ENCODE results near the gene CELA2A. TPM values are rescaled to one million over a fixed set of nuclear protein-coding genes. Genes with fewer than 3 reads are reported as not detected.

The CELA2A gene
- total RNA-seq, 2 experiments from 2014 or later = not detected

GRCh38 chr1:15430787-15431570 lies 25.6 kb upstream of the CELA2A start:
- BruUV-seq (replicated peaks) = no TSS peak
- Histone ChIP-seq H3K4me1 (ENCODE audit: insufficient read depth, low read length, poor library complexity, severe bottlenecking) (no peaks in the 10 kb centered on the region), H3K4me3 (ENCODE audit: low read depth, low read length, poor library complexity, severe bottlenecking) (no peak overlapping the region), H4K20me1 (ENCODE audit: insufficient read depth, low read length) (no peaks in the 10 kb centered on the region), H3K27ac (ENCODE audit: low read depth, low read length, poor library complexity, severe bottlenecking) (no peak overlapping the region), H3K79me2 (ENCODE audit: insufficient read depth, low read depth, low read length) (no peaks in the 10 kb centered on the region), H2AFZ (ENCODE audit: low read length) (no peak overlapping the region), H3K9me3 (ENCODE audit: low read length) (no peaks in the 10 kb centered on the region), H3K9me2 (ENCODE audit: insufficient read depth, low read length) (no peaks in the 10 kb centered on the region), H3K36me3 (ENCODE audit: insufficient read depth, low read length) (peaks cover 10% of the 10 kb centered on the region; the same call in 1 of the 2 replicates), H3K4me2 (ENCODE audit: low read length) (no peak overlapping the region)
- POLR2A ChIA-PET = interaction anchor here (1.1 kb wide), 1 partner anchor 107 kb away, joined by 3 read pairs; no protein-coding TSS in a partner anchor
- CTCF ChIA-PET (ENCODE audit: unreplicated experiment) = no interaction called here
- intact Hi-C loops (cut with micrococcal nuclease; ENCODE audit: unreplicated experiment) = loop anchor here (1.0 to 5.0 kb wide), 2 partner anchors 108 to 311 kb away; partner anchors contain the start of gene TMEM82
- DNase-seq (ENCODE audit: low spot score) = peak; percentile 55
- TF ChIP-seq EZH2phosphoT487 (IDR thresholded peaks at IDR 0.05; ENCODE audit: borderline replicate concordance, low read depth, low read length) = no peak
- TF ChIP-seq, protein P1, sequence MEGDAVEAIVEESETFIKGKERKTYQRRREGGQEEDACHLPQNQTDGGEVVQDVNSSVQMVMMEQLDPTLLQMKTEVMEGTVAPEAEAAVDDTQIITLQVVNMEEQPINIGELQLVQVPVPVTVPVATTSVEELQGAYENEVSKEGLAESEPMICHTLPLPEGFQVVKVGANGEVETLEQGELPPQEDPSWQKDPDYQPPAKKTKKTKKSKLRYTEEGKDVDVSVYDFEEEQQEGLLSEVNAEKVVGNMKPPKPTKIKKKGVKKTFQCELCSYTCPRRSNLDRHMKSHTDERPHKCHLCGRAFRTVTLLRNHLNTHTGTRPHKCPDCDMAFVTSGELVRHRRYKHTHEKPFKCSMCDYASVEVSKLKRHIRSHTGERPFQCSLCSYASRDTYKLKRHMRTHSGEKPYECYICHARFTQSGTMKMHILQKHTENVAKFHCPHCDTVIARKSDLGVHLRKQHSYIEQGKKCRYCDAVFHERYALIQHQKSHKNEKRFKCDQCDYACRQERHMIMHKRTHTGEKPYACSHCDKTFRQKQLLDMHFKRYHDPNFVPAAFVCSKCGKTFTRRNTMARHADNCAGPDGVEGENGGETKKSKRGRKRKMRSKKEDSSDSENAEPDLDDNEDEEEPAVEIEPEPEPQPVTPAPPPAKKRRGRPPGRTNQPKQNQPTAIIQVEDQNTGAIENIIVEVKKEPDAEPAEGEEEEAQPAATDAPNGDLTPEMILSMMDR (conservative IDR thresholded peaks at IDR 0.05; ENCODE audit: low read length) = peak; percentile 96

- Histone ChIP-seq H3K79me2 (ENCODE audit: insufficient read depth, low read depth, low read length) (no peaks in the 10 kb centered on the region), H3K4me2 (ENCODE audit: low read length) (no peak overlapping the region), H4K20me1 (ENCODE audit: insufficient read depth, low read length) (no peaks in the 10 kb centered on the region), H3K4me1 (ENCODE audit: insufficient read depth, low read length, poor library complexity, severe bottlenecking) (no peaks in the 10 kb centered on the region), H3K9me2 (ENCODE audit: insufficient read depth, low read length) (no peaks in the 10 kb centered on the region), H3K9me3 (ENCODE audit: low read length) (no peaks in the 10 kb centered on the region), H3K36me3 (ENCODE audit: insufficient read depth, low read length) (peaks cover 10% of the 10 kb centered on the region; the same call in 1 of the 2 replicates), H3K4me3 (ENCODE audit: low read depth, low read length, poor library complexity, severe bottlenecking) (no peak overlapping the region), H2AFZ (ENCODE audit: low read length) (no peak overlapping the region), H3K27ac (ENCODE audit: low read depth, low read length, poor library complexity, severe bottlenecking) (no peak overlapping the region)
- ChIA-PET CTCF (ENCODE audit: unreplicated experiment) (no interaction called here), POLR2A (interaction anchor here (0.7 to 1.1 kb wide), 2 partner anchors 96 to 108 kb away, joined by 3 to 4 read pairs; no protein-coding TSS in a partner anchor)
- TF ChIP-seq, protein P1 (conservative IDR thresholded peaks at IDR 0.05; ENCODE audit: low read length) = no peak
- TF ChIP-seq EZH2phosphoT487 (IDR thresholded peaks at IDR 0.05; ENCODE audit: borderline replicate concordance, low read depth, low read length) = no peak
- DNase-seq (ENCODE audit: low spot score) = no peak
- intact Hi-C loops (cut with micrococcal nuclease; ENCODE audit: unreplicated experiment) = loop anchor here (1.0 to 5.0 kb wide), 2 partner anchors 108 to 311 kb away; partner anchors contain the start of gene TMEM82
- BruUV-seq (replicated peaks) = no TSS peak
Measured at GRCh38 chr1:15431571-15431948, 25.0 kb upstream of the CELA2A start.

DNA sequence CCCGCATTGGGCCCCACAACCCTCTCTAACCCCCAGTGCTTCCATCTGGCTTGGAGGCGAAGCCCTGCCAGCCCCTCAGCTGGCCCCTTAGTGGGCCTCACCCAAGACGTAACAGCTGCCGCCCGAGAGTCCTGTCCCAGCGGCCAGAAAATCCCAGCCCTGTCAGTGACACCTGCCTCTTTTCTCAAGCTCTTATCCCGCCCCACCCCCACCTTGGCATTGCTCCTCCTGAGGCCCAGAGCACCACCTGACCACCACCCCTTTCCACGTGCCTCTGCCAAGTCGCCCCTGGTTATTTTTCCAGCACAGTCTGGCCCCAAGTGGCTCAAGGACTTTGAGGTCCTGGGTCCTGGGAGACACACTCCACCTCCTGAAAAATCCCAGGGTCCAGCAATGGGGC lies 24.2 kb upstream of the CELA2A start:
- CTCF ChIA-PET (ENCODE audit: unreplicated experiment) = interaction anchor here (0.7 kb wide), 1 partner anchor 304 kb away, joined by 3 read pairs; no protein-coding TSS in a partner anchor

More for the DNA sequence above, 24.2 kb upstream of the CELA2A start:
- H2AFZ ChIP-seq (ENCODE audit: low read length) = no peak overlapping the region
- no peaks in the 10 kb centered on the region for H3K79me2 ChIP-seq (ENCODE audit: insufficient read depth, low read depth, low read length)
- no peak for TF ChIP-seq EZH2phosphoT487 (IDR thresholded peaks at IDR 0.05; ENCODE audit: borderline replicate concordance, low read depth, low read length)
- TF ChIP-seq, protein P1 (conservative IDR thresholded peaks at IDR 0.05; ENCODE audit: low read length) = no peak
- H4K20me1 ChIP-seq (ENCODE audit: insufficient read depth, low read length) = no peaks in the 10 kb centered on the region
- H3K36me3 ChIP-seq (ENCODE audit: insufficient read depth, low read length) = peaks cover 9% of the 10 kb centered on the region; the same call in 1 of the 2 replicates
- no peak overlapping the region for H3K27ac ChIP-seq (ENCODE audit: low read depth, low read length, poor library complexity, severe bottlenecking)
- H3K4me3 ChIP-seq (ENCODE audit: low read depth, low read length, poor library complexity, severe bottlenecking) = no peak overlapping the region
- no peaks in the 10 kb centered on the region for H3K9me2 ChIP-seq (ENCODE audit: insufficient read depth, low read length)
- no peaks in the 10 kb centered on the region for H3K9me3 ChIP-seq (ENCODE audit: low read length)
- no TSS peak for BruUV-seq (replicated peaks)
- no peaks in the 10 kb centered on the region for H3K4me1 ChIP-seq (ENCODE audit: insufficient read depth, low read length, poor library complexity, severe bottlenecking)
- intact Hi-C loops (cut with micrococcal nuclease; ENCODE audit: unreplicated experiment) = loop anchor here (5.0 kb wide), 1 partner anchor 310 kb away; the partner anchor contains the start of gene TMEM82
- DNase-seq (ENCODE audit: low spot score) = no peak
- no peak overlapping the region for H3K4me2 ChIP-seq (ENCODE audit: low read length)
- POLR2A ChIA-PET = no interaction called here
